NB4 (cell line): ENCODE results near the gene FXYD2.

ENCODE experiments used
- DNase-seq: peaks from one replicate; pipeline ENCODE4 v3.0.0; 2010; ENCODE audit warnings: low read depth
- H3K4me3 ChIP-seq: one replicate; pipeline ENCODE4 v1.5.1; 2011; ENCODE audit warnings: mild to moderate bottlenecking, low read depth, low read length, moderate library complexity
- MYC ChIP-seq: IDR thresholded peaks from 2 replicates; pipeline ENCODE4 v1.6.1; 2011; ENCODE audit warnings: low read depth, low read length
- POLR2A ChIP-seq: IDR thresholded peaks from 2 replicates; pipeline ENCODE4 v1.6.1; 2011; ENCODE audit warnings: mild to moderate bottlenecking; ENCODE audit not compliant: insufficient read length; ENCODE audit errors: extremely low read depth
- TF ChIP-seq, protein P1 (sequence below): IDR thresholded peaks from 2 replicates; pipeline ENCODE4 v1.6.1; 2011; ENCODE audit warnings: low read depth, low read length
- TF ChIP-seq, protein P2 (sequence below): IDR thresholded peaks from one replicate; pipeline ENCODE4 v1.5.1; 2012; ENCODE audit warnings: low read depth, low read length

Gene FXYD2

DNA sequence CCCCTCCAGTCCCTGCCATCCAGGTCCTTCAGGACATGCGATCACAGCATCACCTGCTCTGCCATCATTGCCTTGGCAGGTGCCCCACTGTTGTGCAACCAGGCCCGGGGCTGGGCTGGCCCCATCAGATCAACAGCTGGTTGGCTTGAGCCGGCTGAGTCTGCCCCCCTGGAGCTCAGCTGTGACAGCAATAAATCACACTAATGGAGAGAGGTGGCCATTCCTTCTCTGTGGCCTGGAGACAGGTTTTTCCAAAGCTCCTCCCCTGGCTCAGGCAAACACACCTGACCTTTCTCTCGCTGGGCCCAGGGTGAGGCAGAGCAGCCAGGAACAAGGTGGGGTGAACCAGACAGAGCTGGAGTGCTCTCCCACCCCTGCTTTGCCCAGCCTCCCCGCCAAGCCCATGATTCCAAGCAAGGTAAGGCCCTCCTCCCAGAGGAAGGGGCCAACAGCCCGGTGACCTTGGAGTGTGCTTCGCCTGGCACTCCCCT lies 8.9 kb upstream of the FXYD2 start:
- TF ChIP-seq POLR2A (no peak), MYC (no peak)
- TF ChIP-seq, protein P1, sequence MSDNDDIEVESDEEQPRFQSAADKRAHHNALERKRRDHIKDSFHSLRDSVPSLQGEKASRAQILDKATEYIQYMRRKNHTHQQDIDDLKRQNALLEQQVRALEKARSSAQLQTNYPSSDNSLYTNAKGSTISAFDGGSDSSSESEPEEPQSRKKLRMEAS: no peak
- TF ChIP-seq, protein P2, sequence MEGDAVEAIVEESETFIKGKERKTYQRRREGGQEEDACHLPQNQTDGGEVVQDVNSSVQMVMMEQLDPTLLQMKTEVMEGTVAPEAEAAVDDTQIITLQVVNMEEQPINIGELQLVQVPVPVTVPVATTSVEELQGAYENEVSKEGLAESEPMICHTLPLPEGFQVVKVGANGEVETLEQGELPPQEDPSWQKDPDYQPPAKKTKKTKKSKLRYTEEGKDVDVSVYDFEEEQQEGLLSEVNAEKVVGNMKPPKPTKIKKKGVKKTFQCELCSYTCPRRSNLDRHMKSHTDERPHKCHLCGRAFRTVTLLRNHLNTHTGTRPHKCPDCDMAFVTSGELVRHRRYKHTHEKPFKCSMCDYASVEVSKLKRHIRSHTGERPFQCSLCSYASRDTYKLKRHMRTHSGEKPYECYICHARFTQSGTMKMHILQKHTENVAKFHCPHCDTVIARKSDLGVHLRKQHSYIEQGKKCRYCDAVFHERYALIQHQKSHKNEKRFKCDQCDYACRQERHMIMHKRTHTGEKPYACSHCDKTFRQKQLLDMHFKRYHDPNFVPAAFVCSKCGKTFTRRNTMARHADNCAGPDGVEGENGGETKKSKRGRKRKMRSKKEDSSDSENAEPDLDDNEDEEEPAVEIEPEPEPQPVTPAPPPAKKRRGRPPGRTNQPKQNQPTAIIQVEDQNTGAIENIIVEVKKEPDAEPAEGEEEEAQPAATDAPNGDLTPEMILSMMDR: no peak
- H3K4me3 ChIP-seq: no peak overlapping the region
- no peak for DNase-seq

DNA sequence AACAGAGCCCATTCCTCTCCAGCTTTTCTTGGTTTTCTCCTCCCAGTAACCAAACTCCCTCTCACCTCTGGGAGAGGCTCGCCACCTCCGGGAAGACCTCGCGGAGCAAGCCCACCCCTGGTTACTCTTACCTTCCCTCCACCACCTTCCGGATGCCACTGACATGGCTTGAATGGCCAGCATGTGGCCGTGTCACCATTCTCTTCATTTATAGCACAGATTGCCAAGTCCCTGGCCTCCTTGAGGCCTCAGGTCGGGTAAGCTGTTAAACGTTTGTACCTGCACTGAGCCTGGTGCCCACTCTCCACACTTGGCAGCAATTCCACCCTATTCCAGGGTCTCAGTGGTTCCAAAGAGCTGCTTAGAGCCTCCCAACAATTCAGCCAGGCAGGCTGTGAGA lies 8.0 kb upstream of the FXYD2 start:
- H3K4me3 ChIP-seq: no peak overlapping the region
- no peak for TF ChIP-seq MYC
- TF ChIP-seq, protein P2: no peak
- no peak for TF ChIP-seq POLR2A
- TF ChIP-seq, protein P1: no peak
- DNase-seq: no peak

DNA sequence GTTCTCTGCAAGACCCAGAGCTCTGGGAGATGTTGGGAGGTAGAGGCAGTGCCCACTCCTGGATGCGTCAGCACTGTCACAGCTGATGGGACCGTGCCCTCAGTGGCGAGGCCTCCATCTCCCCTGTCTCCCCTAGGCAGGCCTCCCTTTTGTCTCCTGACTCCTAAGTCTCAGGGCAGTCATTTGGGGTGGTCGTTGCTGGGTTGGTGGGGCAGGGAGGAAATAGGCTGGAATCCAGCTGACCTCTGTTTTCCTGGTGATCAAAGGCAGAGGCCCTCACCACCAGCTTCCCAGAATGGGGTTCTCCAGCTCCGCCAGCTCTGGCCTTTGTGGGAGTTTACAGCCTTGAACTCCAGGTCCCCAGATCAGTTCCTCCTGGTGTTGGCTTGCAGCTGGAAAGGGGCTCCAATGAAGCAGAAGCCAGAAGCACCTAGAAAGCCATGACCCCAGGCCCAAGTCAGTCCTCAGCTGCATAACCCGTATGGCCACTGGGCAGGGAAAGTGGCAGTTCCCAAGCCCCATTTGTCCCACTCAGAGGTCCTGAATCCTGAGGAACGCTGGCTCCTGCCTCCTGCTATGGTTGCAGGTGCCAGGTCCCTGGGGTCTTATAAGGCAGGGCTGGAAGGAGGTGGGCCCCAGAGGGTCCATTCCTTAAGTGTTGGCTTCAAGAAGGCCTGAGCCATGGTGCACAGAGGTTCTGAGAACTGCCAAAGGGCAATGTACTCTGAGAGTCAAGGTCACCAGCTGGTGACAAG lies 7.3 kb upstream of the FXYD2 start:
- no peak for DNase-seq
- H3K4me3 ChIP-seq: no peak overlapping the region
- TF ChIP-seq, protein P2: no peak

- DNase-seq: peak; percentile 39
- H3K4me3 ChIP-seq: no peak overlapping the region
- TF ChIP-seq, protein P1: 0 out of 2 replicates have a peak, but pooled peaks have one; percentile 21
- TF ChIP-seq MYC: no peak
Observed at GRCh38 chr11:117830674-117831351, 6.3 kb upstream of the FXYD2 start.

DNA sequence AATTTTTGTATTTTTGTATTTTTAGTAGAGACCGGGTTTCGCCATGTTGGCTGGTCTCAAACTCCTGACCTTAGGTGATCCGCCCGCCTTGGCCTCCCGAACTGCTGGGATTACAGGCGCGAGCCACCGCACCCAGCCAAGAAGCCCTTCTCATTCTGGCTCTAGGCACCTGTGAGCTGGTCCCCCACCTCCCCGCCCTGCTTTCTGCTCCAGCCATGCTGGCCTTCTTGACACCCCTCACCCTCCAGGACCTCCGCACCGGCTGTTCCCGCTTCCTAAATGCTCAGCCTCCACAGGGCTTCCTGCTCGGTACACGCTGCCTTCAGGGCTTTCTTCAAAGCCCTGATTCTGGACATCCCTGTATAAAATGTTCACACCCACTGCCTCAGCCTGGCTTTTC lies 5.5 kb upstream of the FXYD2 start:
- no peak for DNase-seq
- TF ChIP-seq, protein P2: no peak
- no peak for TF ChIP-seq POLR2A
- TF ChIP-seq, protein P1: no peak
- no peak for TF ChIP-seq MYC
- H3K4me3 ChIP-seq: no peak overlapping the region

GRCh38 chr11:117829369-117829725 lies 4.8 kb upstream of the FXYD2 start:
- TF ChIP-seq POLR2A (no peak), MYC (no peak)
- TF ChIP-seq, protein P2: no peak
- TF ChIP-seq, protein P1: no peak
- no peak overlapping the region for H3K4me3 ChIP-seq
- DNase-seq: no peak
